CD14-positive monocyte (primary cell): ENCODE data around the gene FSHR. TPM values are rescaled to one million over a fixed set of nuclear protein-coding genes. Genes with fewer than 3 reads are reported as not detected.

Source experiments
- DNase-seq, 3 donors: peaks; one replicate each; pipeline ENCODE4 v3.0.0-alpha.2; 2011 to 2022
- H2AFZ ChIP-seq: 2 replicates; pipeline ENCODE4 v1.6.0; 2012; ENCODE audit warnings: mild to moderate bottlenecking, low read depth, low read length, inconsistent platforms; ENCODE audit not compliant: insufficient read depth, poor library complexity, severe bottlenecking
- H3K27ac ChIP-seq, 2 donors: 1 replicate in 1 of 2; 2 replicates in 1 of 2; pipeline ENCODE4 v1.5.1; 2012 to 2013; ENCODE audit warnings: low read length in 2 of 2, control low read depth in 1 of 2, inconsistent platforms in 1 of 2, low read depth in 1 of 2, mild to moderate bottlenecking in 1 of 2
- H3K27me3 ChIP-seq, 2 donors: one replicate each; pipeline versions ENCODE4 v1.6.0 to v1.6.1; 2011 to 2013; ENCODE audit warnings: low read length in 2 of 2; ENCODE audit not compliant: control insufficient read depth in 2 of 2, insufficient read depth in 2 of 2
- H3K36me3 ChIP-seq, 2 donors: replicated peaks in 1 of 2; 1 replicate in 1 of 2; 2 replicates in 1 of 2; pipeline versions ENCODE4 v1.5.1 to v1.6.1; 2012 to 2013; ENCODE audit warnings: low read length in 2 of 2, control low read depth in 1 of 2, inconsistent platforms in 1 of 2, mild to moderate bottlenecking in 1 of 2; ENCODE audit not compliant: insufficient read depth in 2 of 2, control insufficient read depth in 1 of 2
- H3K4me1 ChIP-seq, 2 donors: 1 replicate in 1 of 2; 2 replicates in 1 of 2; pipeline versions ENCODE4 v1.5.1 to v1.6.1; 2012 to 2013; ENCODE audit warnings: low read length in 2 of 2, control low read depth in 1 of 2, inconsistent platforms in 1 of 2, mild to moderate bottlenecking in 1 of 2, moderate library complexity in 1 of 2; ENCODE audit not compliant: insufficient read depth in 2 of 2, control insufficient read depth in 1 of 2
- H3K4me2 ChIP-seq: replicated peaks from 2 replicates; pipeline ENCODE3; 2012; ENCODE audit warnings: low read length, moderate library complexity, mild to moderate bottlenecking; ENCODE audit not compliant: poor library complexity, severe bottlenecking; ENCODE audit errors: extremely low read depth
- H3K4me3 ChIP-seq, 3 experiments: fragments of 200-600 bp in 1 of 3; sonication (generic) in 1 of 3; replicated peaks in 1 of 3; 1 replicate in 2 of 3; 2 replicates in 1 of 3; pipeline ENCODE4 v1.5.1; 2011 to 2013; ENCODE audit warnings: low read length in 3 of 3, mild to moderate bottlenecking in 3 of 3, control low read depth in 2 of 3, low read depth in 2 of 3, inconsistent platforms in 1 of 3, moderate library complexity in 1 of 3
- H3K79me2 ChIP-seq: 2 replicates; pipeline ENCODE4 v1.6.0; 2012; ENCODE audit warnings: mild to moderate bottlenecking, control low read depth, inconsistent platforms, low read length, moderate library complexity; ENCODE audit not compliant: insufficient read depth
- H3K9ac ChIP-seq: 2 replicates; pipeline ENCODE4 v1.6.0; 2017; ENCODE audit warnings: low read length, mild to moderate bottlenecking; ENCODE audit not compliant: insufficient read depth, poor library complexity, severe bottlenecking
- H3K9me3 ChIP-seq, 2 donors: replicated peaks in 1 of 2; 1 replicate in 1 of 2; 2 replicates in 1 of 2; pipeline versions ENCODE4 v1.5.1 to v1.6.1; 2012 to 2013; ENCODE audit warnings: low read length in 2 of 2, control low read depth in 1 of 2; ENCODE audit not compliant: control insufficient read depth in 1 of 2, insufficient read depth in 1 of 2
- H4K20me1 ChIP-seq: 2 replicates; pipeline ENCODE4 v1.6.0; 2012; ENCODE audit warnings: mild to moderate bottlenecking, low read length, control low read depth, moderate library complexity; ENCODE audit not compliant: insufficient read depth
- H3K27ac Mint-ChIP-seq, 7 donors: one replicate each; pipeline ENCODE4 v1.8.0; 2020; ENCODE audit warnings: mild to moderate bottlenecking in 7 of 7, mixed read lengths in 7 of 7, moderate library complexity in 6 of 7, inconsistent platforms in 2 of 7
- H3K27me3 Mint-ChIP-seq, 3 donors: one replicate each; pipeline ENCODE4 v1.8.0; 2021 to 2022; ENCODE audit warnings: low read depth in 3 of 3, mild to moderate bottlenecking in 3 of 3, mixed read lengths in 3 of 3, moderate library complexity in 3 of 3, inconsistent platforms in 1 of 3
- H3K36me3 Mint-ChIP-seq, 2 donors: one replicate each; pipeline ENCODE4 v1.8.0; 2020; ENCODE audit warnings: mixed read lengths in 2 of 2, inconsistent platforms in 1 of 2, mild to moderate bottlenecking in 1 of 2
- H3K4me1 Mint-ChIP-seq: one replicate; pipeline ENCODE4 v1.8.0; 2020; ENCODE audit warnings: mild to moderate bottlenecking, mixed read lengths
- H3K4me3 Mint-ChIP-seq, 2 donors: one replicate each; pipeline ENCODE4 v1.8.0; 2020; ENCODE audit warnings: mild to moderate bottlenecking in 2 of 2, mixed read lengths in 2 of 2, moderate library complexity in 1 of 2
- H3K9me3 Mint-ChIP-seq, 7 donors: one replicate each; pipeline ENCODE4 v1.8.0; 2020 to 2022; ENCODE audit warnings: mixed read lengths in 7 of 7, mild to moderate bottlenecking in 6 of 7, moderate library complexity in 6 of 7, inconsistent platforms in 2 of 7
- WGBS: methylation state at CpG from one replicate; pipeline ENCODE4 v1.1.5; 2013; ENCODE audit warnings: missing lambda C conversion rate; ENCODE audit not compliant: insufficient coverage; 5-methylcytosine and 5-hydroxymethylcytosine counted together
- intact Hi-C, 2 donors: fragments of 100-400 bp; cut with micrococcal nuclease; formaldehyde crosslinking; loops; one replicate each; pipeline versions ENCODE4 v1.15.0 to v1.15.1; 2023
- polyA plus RNA-seq, 3 donors: library from polyadenylated mRNA; depleted of rRNA in 1 of 3; unstranded in 2 of 3; stranded (reverse) in 1 of 3; fragments of 300-500 nt in 2 of 3; fragments of >200 nt in 1 of 3; fragmentation: Illumina TruSeq in 2 of 3; gene quantifications; 1 replicate in 2 of 3; 2 replicates in 1 of 3; pipeline ENCODE4 v1.2.3, GENCODE V29; 2012 to 2021
- TF ChIP-seq, protein P1 (sequence below): fragments of 200-600 bp; IDR thresholded peaks from one replicate; pipeline ENCODE4 v1.8.0; 2022; ENCODE audit warnings: antibody characterized with exemption, mild to moderate bottlenecking

The FSHR gene
- polyA plus RNA-seq, 3 donors, result not detected

- Histone ChIP-seq H3K4me1 (peaks cover 7 to 20% of the 10 kb centered on the region in 2 donors), H3K27ac (no peak overlapping the region), H3K9ac (no peak overlapping the region), H3K36me3 (no peaks in the 10 kb centered on the region), H4K20me1 (no peaks in the 10 kb centered on the region), H2AFZ (no peak overlapping the region), H3K27me3 (no peaks in the 10 kb centered on the region), H3K79me2 (no peaks in the 10 kb centered on the region), H3K9me3 (no peaks in the 10 kb centered on the region), H3K4me3 (no peak overlapping the region), H3K4me2 (no peak overlapping the region)
- Mint-ChIP-seq H3K9me3 (peaks cover 0 to 6% (median 0%) of the 10 kb centered on the region in 7 donors), H3K4me1 (peaks cover 12% of the 10 kb centered on the region), H3K27me3 (peaks cover 0 to 1% (median 0%) of the 10 kb centered on the region in 3 donors), H3K4me3 (no peak overlapping the region), H3K36me3 (no peaks in the 10 kb centered on the region), H3K27ac (no peak overlapping the region)
- TF ChIP-seq, protein P1, sequence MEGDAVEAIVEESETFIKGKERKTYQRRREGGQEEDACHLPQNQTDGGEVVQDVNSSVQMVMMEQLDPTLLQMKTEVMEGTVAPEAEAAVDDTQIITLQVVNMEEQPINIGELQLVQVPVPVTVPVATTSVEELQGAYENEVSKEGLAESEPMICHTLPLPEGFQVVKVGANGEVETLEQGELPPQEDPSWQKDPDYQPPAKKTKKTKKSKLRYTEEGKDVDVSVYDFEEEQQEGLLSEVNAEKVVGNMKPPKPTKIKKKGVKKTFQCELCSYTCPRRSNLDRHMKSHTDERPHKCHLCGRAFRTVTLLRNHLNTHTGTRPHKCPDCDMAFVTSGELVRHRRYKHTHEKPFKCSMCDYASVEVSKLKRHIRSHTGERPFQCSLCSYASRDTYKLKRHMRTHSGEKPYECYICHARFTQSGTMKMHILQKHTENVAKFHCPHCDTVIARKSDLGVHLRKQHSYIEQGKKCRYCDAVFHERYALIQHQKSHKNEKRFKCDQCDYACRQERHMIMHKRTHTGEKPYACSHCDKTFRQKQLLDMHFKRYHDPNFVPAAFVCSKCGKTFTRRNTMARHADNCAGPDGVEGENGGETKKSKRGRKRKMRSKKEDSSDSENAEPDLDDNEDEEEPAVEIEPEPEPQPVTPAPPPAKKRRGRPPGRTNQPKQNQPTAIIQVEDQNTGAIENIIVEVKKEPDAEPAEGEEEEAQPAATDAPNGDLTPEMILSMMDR, result no peak
- DNase-seq, result peak in 1 of 3 donors; percentile 3
- WGBS, result no CpG with 5 or more reads among the region's 3 CpGs
- intact Hi-C loops, result no loop called here
Measured at GRCh38 chr2:49005261-49005660, 149.1 kb downstream of the FSHR start.

DNA sequence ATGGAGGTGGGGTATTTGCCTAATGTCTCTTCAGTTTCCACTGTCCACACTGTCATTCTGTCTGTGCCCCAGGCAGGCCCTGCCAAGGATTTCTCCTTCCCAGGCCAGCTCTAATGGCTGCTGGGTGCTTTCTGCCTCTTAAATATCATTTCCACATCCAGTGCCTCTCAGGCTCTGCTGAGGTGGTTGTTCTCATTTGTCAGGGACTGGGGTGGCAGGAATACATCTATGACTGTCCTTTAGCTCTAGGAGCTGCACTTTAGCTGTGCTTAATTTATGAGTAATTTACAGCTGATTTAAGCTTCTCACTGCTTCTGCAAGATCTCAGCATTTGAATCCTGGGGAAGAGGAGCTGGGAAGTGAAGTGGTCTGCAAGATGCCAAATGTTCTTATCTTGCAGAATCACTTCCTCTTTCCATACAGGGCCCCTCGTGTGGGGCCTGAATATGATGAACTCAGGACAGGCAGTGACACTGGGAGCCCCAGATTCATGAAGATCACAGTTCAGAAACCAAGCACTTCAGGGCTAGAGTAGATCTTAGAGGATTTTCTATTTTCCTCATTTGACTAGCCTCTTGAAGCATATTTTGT lies 150.2 kb downstream of the FSHR start:
- peak in 1 of 3 donors; percentile 5 for DNase-seq
- Histone ChIP-seq H3K9me3 (no peaks in the 10 kb centered on the region), H3K27ac (no peak overlapping the region), H3K4me1 (peaks cover 7 to 20% of the 10 kb centered on the region in 2 donors), H3K27me3 (no peaks in the 10 kb centered on the region), H3K4me3 (no peak overlapping the region), H3K4me2 (no peak overlapping the region), H3K36me3 (no peaks in the 10 kb centered on the region), H4K20me1 (no peaks in the 10 kb centered on the region), H3K79me2 (no peaks in the 10 kb centered on the region), H2AFZ (no peak overlapping the region), H3K9ac (no peak overlapping the region)
- Mint-ChIP-seq H3K4me1 (peaks cover 12% of the 10 kb centered on the region), H3K27me3 (peaks cover 0 to 1% (median 0%) of the 10 kb centered on the region in 3 donors), H3K4me3 (no peak overlapping the region), H3K36me3 (no peaks in the 10 kb centered on the region), H3K9me3 (peaks cover 0 to 6% (median 0%) of the 10 kb centered on the region in 7 donors), H3K27ac (peak overlapping the region in 1 of 7 donors; percentile 54)
- TF ChIP-seq, protein P1, result no peak
- no CpG with 5 or more reads among the region's 1 CpG for WGBS
- intact Hi-C loops, result no loop called here
